H9 (cell line): ENCODE data around the gene MIS18A. TPM values are rescaled to one million over a fixed set of nuclear protein-coding genes. Genes with fewer than 3 reads are reported as not detected.
A peak's percentile ranks its signal among the peaks of the same experiment; 100 is the strongest.
"Not testable (repeated sequence)": the region's sequence is repeated elsewhere in the genome, so short reads cannot be mapped to it uniquely, and the experiment has no call there.

Experiments used
- DNase-seq: peaks from one replicate; pipeline ENCODE4 v3.0.0-alpha.2; 2017
- H2AFZ ChIP-seq: one replicate; pipeline ENCODE4 v1.6.1; 2013; ENCODE audit warnings: mild to moderate bottlenecking, low read length, control low read depth, moderate library complexity
- H2AK5ac ChIP-seq: 2 replicates; pipeline ENCODE4 v1.6.1; 2013; ENCODE audit warnings: low read length, control low read depth, mixed read lengths; ENCODE audit not compliant: insufficient read length
- H2BK120ac ChIP-seq: one replicate; pipeline ENCODE4 v1.6.1; 2013; ENCODE audit warnings: low read depth, mild to moderate bottlenecking, low read length, control low read depth, inconsistent platforms; ENCODE audit not compliant: poor library complexity, severe bottlenecking
- H2BK12ac ChIP-seq: 2 replicates; pipeline ENCODE4 v1.6.1; 2013; ENCODE audit warnings: low read length, control low read depth, mixed read lengths, low read depth; ENCODE audit not compliant: insufficient read length
- H2BK15ac ChIP-seq: 2 replicates; pipeline ENCODE4 v1.6.1; 2013; ENCODE audit warnings: low read depth, low read length, control low read depth
- H2BK20ac ChIP-seq: one replicate; pipeline ENCODE4 v1.6.1; 2013; ENCODE audit warnings: low read depth, mild to moderate bottlenecking, low read length, control low read depth, inconsistent platforms; ENCODE audit not compliant: poor library complexity, severe bottlenecking
- H2BK5ac ChIP-seq: 2 replicates; pipeline ENCODE4 v1.6.1; 2013; ENCODE audit warnings: low read length, control low read depth, mixed read lengths; ENCODE audit not compliant: insufficient read length
- H3K14ac ChIP-seq: 2 replicates; pipeline ENCODE4 v1.6.1; 2013; ENCODE audit warnings: low read length, control low read depth; ENCODE audit not compliant: insufficient read depth
- H3K18ac ChIP-seq: 2 replicates; pipeline ENCODE4 v1.6.1; 2013; ENCODE audit warnings: low read depth, mild to moderate bottlenecking, mixed read lengths, low read length, control low read depth; ENCODE audit not compliant: insufficient read length
- H3K23ac ChIP-seq: 2 replicates; pipeline ENCODE4 v1.6.1; 2013; ENCODE audit warnings: low read length, control low read depth, mixed read lengths, low read depth; ENCODE audit not compliant: insufficient read length
- H3K23me2 ChIP-seq: 2 replicates; pipeline ENCODE4 v1.6.1; 2013; ENCODE audit warnings: low read depth, mild to moderate bottlenecking, mixed read lengths, low read length, control low read depth; ENCODE audit not compliant: insufficient read length, poor library complexity, severe bottlenecking
- H3K27ac ChIP-seq: 2 replicates; pipeline ENCODE4 v1.5.1; 2013; ENCODE audit warnings: low read length, control low read depth, mixed read lengths, low read depth; ENCODE audit not compliant: insufficient read length
- H3K27me3 ChIP-seq: 2 replicates; pipeline ENCODE4 v1.6.1; 2013; ENCODE audit warnings: low read length, control low read depth, inconsistent platforms; ENCODE audit not compliant: insufficient read depth
- H3K4ac ChIP-seq: 2 replicates; pipeline ENCODE4 v1.6.1; 2013; ENCODE audit warnings: low read depth, mild to moderate bottlenecking, control low read depth, inconsistent platforms, low read length, moderate library complexity
- H3K4me1 ChIP-seq: 2 replicates; pipeline ENCODE4 v1.6.1; 2013; ENCODE audit warnings: low read length, control low read depth, inconsistent platforms; ENCODE audit not compliant: insufficient read depth
- H3K4me2 ChIP-seq: 2 replicates; pipeline ENCODE4 v1.6.1; 2013; ENCODE audit warnings: low read length, control low read depth, mixed read lengths; ENCODE audit not compliant: insufficient read length, insufficient read depth
- H3K56ac ChIP-seq: 2 replicates; pipeline ENCODE4 v1.6.1; 2013; ENCODE audit warnings: low read depth, mild to moderate bottlenecking, mixed read lengths, low read length, control low read depth; ENCODE audit not compliant: insufficient read length
- H3K79me1 ChIP-seq: 2 replicates; pipeline ENCODE4 v1.6.1; 2013; ENCODE audit warnings: low read depth, mild to moderate bottlenecking, moderate library complexity, low read length, control low read depth, inconsistent platforms; ENCODE audit not compliant: insufficient read depth, poor library complexity, severe bottlenecking
- H3K79me2 ChIP-seq: 2 replicates; pipeline ENCODE4 v1.6.1; 2013; ENCODE audit warnings: low read length, control low read depth, inconsistent platforms; ENCODE audit not compliant: insufficient read depth
- H3K9ac ChIP-seq: 2 replicates; pipeline ENCODE4 v1.6.1; 2013; ENCODE audit warnings: low read length, control low read depth, mixed read lengths; ENCODE audit not compliant: insufficient read length; ENCODE audit errors: extremely low read depth
- H3K9me3 ChIP-seq: one replicate; pipeline ENCODE4 v1.6.1; 2013; ENCODE audit warnings: low read depth, low read length, inconsistent platforms; ENCODE audit not compliant: control insufficient read depth
- H3T11ph ChIP-seq: one replicate; pipeline ENCODE4 v1.6.1; 2013; ENCODE audit warnings: mild to moderate bottlenecking, low read length, control low read depth, inconsistent platforms
- H4K20me1 ChIP-seq: one replicate; pipeline ENCODE4 v1.6.1; 2013; ENCODE audit not compliant: control insufficient read depth, insufficient read length, insufficient read depth
- H4K5ac ChIP-seq: 2 replicates; pipeline ENCODE4 v1.6.1; 2013; ENCODE audit warnings: low read depth, mild to moderate bottlenecking, mixed read lengths, low read length, control low read depth; ENCODE audit not compliant: insufficient read length
- H4K8ac ChIP-seq: replicated peaks from 2 replicates; pipeline ENCODE4 v1.6.1; 2013; ENCODE audit warnings: low read length, control low read depth, mixed read lengths, low read depth; ENCODE audit not compliant: insufficient read length
- H4K91ac ChIP-seq: 2 replicates; pipeline ENCODE4 v1.6.1; 2013; ENCODE audit warnings: low read depth, mild to moderate bottlenecking, moderate library complexity, mixed read lengths, low read length, control low read depth; ENCODE audit not compliant: insufficient read length
- H3K27ac Mint-ChIP-seq, 3 experiments: 2 replicates in 2 of 3; 3 replicates in 1 of 3; pipeline ENCODE4 v1.8.0; 2020 to 2021; ENCODE audit warnings: mixed read lengths in 3 of 3, mild to moderate bottlenecking in 1 of 3, moderate library complexity in 1 of 3
- H3K27me3 Mint-ChIP-seq: 2 replicates; pipeline ENCODE4 v1.8.0; 2021; ENCODE audit warnings: low read depth, mild to moderate bottlenecking, moderate library complexity, mixed read lengths
- H3K36me3 Mint-ChIP-seq, 3 experiments: 2 replicates in 2 of 3; 3 replicates in 1 of 3; pipeline ENCODE4 v1.8.0; 2020 to 2021; ENCODE audit warnings: low read depth in 3 of 3, mixed read lengths in 3 of 3; ENCODE audit not compliant: insufficient read depth in 1 of 3
- H3K4me1 Mint-ChIP-seq, 2 experiments: 2 replicates each; pipeline ENCODE4 v1.8.0; 2020; ENCODE audit warnings: mixed read lengths in 2 of 2
- H3K4me3 Mint-ChIP-seq, 2 experiments: 2 replicates in 1 of 2; 3 replicates in 1 of 2; pipeline ENCODE4 v1.8.0; 2020 to 2021; ENCODE audit warnings: mild to moderate bottlenecking in 2 of 2, mixed read lengths in 2 of 2, moderate library complexity in 1 of 2
- H3K9me3 Mint-ChIP-seq, 2 experiments: 2 replicates in 1 of 2; 3 replicates in 1 of 2; pipeline ENCODE4 v1.8.0; 2020; ENCODE audit warnings: mild to moderate bottlenecking in 2 of 2, mixed read lengths in 2 of 2, moderate library complexity in 1 of 2
- CTCF ChIP-seq: fragments of 200-600 bp; sonication (generic); conservative IDR thresholded peaks from 3 replicates; pipeline ENCODE4 v1.8.0; 2021; ENCODE audit warnings: antibody characterized with exemption, mild to moderate bottlenecking
- WGBS: extraction: QIAGEN DNeasy Blood & Tissue Kit; methylation state at CpG from one replicate; pipeline ENCODE4 v1.1.7; 2013; ENCODE audit warnings: missing lambda C conversion rate, low lambda C conversion rate, mixed read lengths; ENCODE audit not compliant: insufficient read length; ENCODE audit errors: extremely low coverage; 5-methylcytosine and 5-hydroxymethylcytosine counted together
- total RNA-seq: library from RNA; stranded (reverse); gene quantifications from 2 replicates; pipeline ENCODE4 v1.2.1, GENCODE V29; 2021

Gene MIS18A
- total RNA-seq, 1 experiment from 2014 or later, result 56.5 TPM

- Histone ChIP-seq H3K27me3 (no peaks in the 10 kb centered on the region), H2AFZ (no peak overlapping the region), H3K23ac (no peak overlapping the region), H2AK5ac (no peak overlapping the region), H3K79me1 (no peaks in the 10 kb centered on the region), H2BK120ac (no peak overlapping the region), H3K4me1 (no peaks in the 10 kb centered on the region), H3K56ac (no peak overlapping the region), H3K4me2 (no peak overlapping the region), H2BK20ac (no peak overlapping the region), H3K18ac (no peak overlapping the region), H3K27ac (no peak overlapping the region), H2BK15ac (no peak overlapping the region), H2BK12ac (no peak overlapping the region), H3K79me2 (no peaks in the 10 kb centered on the region), H3T11ph (no peak overlapping the region), H4K20me1 (no peaks in the 10 kb centered on the region), H3K14ac (no peak overlapping the region), H3K9ac (no peak overlapping the region), H2BK5ac (no peak overlapping the region), H4K91ac (no peak overlapping the region), H4K8ac (no peak overlapping the region), H3K9me3 (no peaks in the 10 kb centered on the region), H3K23me2 (no peaks in the 10 kb centered on the region), H4K5ac (no peak overlapping the region), H3K4ac (no peak overlapping the region)
- Mint-ChIP-seq H3K27ac (0 out of 7 replicates have a peak overlapping the region, but pooled peaks of 1 of the 3 experiments have one; percentile 49), H3K9me3 (no peaks in the 10 kb centered on the region), H3K36me3 (peaks cover 6 to 57% (median 21%) of the 10 kb centered on the region in 3 experiments), H3K4me1 (peaks cover under 1% of the 10 kb centered on the region in 2 experiments; a peak in 3 of 4 replicates), H3K27me3 (no peaks in the 10 kb centered on the region), H3K4me3 (no peak overlapping the region)
- no peak for DNase-seq
- no CpG with 5 or more reads among the region's 9 CpGs for WGBS
- TF ChIP-seq CTCF, result no peak
These were observed 32.8 kb upstream of the MIS18A start for GRCh38 chr21:32311621-32312020.

DNA sequence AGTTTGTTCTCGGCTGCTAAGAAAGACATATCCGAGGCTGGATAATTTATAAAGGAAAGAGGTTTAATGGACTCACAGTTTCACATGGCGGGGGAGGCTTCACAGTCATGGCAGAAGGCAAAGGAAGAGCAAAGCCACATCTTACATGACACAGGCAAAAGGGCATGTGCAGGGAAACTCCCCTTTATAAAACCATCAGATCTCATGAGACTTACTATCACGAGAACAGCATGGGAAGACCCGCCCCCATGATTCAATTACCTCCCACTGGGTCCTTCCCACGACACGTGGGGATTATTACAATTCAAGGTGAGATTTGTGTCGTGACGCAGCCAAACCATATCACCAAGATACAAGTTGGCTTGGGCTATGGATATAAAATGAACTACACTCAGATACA lies 32.1 kb upstream of the MIS18A start:
- not testable (repeated sequence) for H3K4me1 Mint-ChIP-seq

More for the DNA sequence above, 32.1 kb upstream of the MIS18A start:
- H2BK20ac ChIP-seq, H3K14ac ChIP-seq, H4K20me1 ChIP-seq, H3K27ac ChIP-seq, H3K4me2 ChIP-seq, H3K9me3 Mint-ChIP-seq, H2AK5ac ChIP-seq, H3K27me3 ChIP-seq, H2BK5ac ChIP-seq, H4K91ac ChIP-seq, H3K9ac ChIP-seq, H4K8ac ChIP-seq, H3K18ac ChIP-seq, H3K9me3 ChIP-seq, H3T11ph ChIP-seq, H2BK15ac ChIP-seq, H3K79me2 ChIP-seq, H3K27me3 Mint-ChIP-seq, H3K23me2 ChIP-seq, H2BK12ac ChIP-seq, H3K4me1 ChIP-seq, H4K5ac ChIP-seq, H3K4ac ChIP-seq, H3K4me3 Mint-ChIP-seq, H2BK120ac ChIP-seq, H3K56ac ChIP-seq, H3K23ac ChIP-seq, H3K79me1 ChIP-seq, H3K27ac Mint-ChIP-seq, DNase-seq, H2AFZ ChIP-seq: not testable (repeated sequence)
- WGBS, result no CpG with 5 or more reads among the region's 9 CpGs
- peaks cover 6 to 53% (median 17%) of the 10 kb centered on the region in 3 experiments for H3K36me3 Mint-ChIP-seq
